ENCODE measurements around the gene PRELID2.

PRELID2 gene

DNA sequence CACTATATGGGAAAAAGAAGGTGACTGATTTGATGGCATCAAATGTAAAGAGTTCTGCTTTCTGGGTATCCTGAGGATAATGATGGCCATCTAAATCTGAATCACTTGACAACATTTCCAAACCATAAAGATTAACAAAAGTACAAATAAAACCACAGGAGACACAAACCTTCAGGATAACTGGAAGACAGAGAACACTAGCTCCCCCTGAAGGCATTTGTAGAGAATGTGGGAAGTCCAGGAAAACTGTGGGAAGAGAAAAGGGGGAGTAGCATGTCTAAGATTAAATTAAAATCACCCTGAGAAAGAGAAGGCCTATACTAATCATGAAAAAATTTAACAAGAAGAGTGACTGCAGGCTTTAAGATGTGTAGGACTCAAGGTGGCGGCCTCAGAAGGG is 116.2 kb downstream of the PRELID2 start:
- Mint-ChIP-seq H3K27me3 (no peaks in the 10 kb centered on the region), H3K4me1 (no peaks in the 10 kb centered on the region), H3K27ac (no peak overlapping the region), H3K4me3 (no peak overlapping the region), H3K36me3 (no peaks in the 10 kb centered on the region), H3K9me3 (peaks cover 1 to 7% of the 10 kb centered on the region in 2 donors)
- no peak for DNase-seq
- ATAC-seq (replicated peaks), result no peak

DNA sequence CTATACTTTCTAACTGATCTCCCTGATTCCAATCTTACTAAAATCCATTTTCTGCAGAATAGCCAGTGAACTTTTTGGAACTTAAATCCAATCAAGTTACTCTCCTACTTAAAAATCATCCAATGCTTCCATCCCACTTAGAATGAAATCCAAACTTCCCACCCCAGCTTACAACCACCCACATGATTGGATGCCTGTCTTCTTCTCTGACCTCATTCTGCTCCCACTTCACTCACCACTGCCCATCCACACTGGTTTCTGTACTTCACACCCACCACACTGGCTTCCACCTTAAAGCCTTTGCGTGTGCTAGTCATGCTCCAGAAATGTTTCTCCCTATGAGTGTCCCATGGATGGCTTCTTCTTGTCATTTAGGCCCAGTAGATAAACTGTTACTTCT is 119.7 kb downstream of the PRELID2 start:
- ATAC-seq (replicated peaks) (no peak), DNase-seq (no peak)
- Mint-ChIP-seq H3K27me3 (no peaks in the 10 kb centered on the region), H3K4me1 (no peaks in the 10 kb centered on the region), H3K9me3 (peaks cover 1 to 7% of the 10 kb centered on the region in 2 donors), H3K27ac (no peak overlapping the region), H3K4me3 (no peak overlapping the region), H3K36me3 (no peaks in the 10 kb centered on the region)

DNA sequence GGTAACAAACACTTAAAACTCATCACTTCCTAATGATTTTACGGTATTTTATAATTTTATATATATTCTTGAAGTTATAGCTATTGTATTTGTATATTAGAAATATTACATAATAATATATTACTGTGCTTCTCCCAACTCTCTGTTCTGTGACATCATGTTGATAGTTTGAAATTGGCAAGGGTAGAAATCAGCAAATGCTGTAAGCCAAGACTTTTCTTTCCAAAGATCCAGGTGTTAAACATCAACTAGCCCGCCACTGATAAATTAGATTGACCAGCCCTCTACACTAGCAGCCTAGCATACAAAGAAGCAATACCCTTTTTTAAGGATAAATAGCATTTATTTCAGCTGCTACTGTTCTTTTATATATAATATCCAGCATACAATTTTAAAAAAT is 122.9 kb downstream of the PRELID2 start:
- DNase-seq (no peak), ATAC-seq (replicated peaks) (no peak)
- Mint-ChIP-seq H3K4me3 (no peak overlapping the region), H3K9me3 (no peaks in the 10 kb centered on the region), H3K27me3 (no peaks in the 10 kb centered on the region), H3K4me1 (no peaks in the 10 kb centered on the region), H3K36me3 (no peaks in the 10 kb centered on the region), H3K27ac (no peak overlapping the region)

DNA sequence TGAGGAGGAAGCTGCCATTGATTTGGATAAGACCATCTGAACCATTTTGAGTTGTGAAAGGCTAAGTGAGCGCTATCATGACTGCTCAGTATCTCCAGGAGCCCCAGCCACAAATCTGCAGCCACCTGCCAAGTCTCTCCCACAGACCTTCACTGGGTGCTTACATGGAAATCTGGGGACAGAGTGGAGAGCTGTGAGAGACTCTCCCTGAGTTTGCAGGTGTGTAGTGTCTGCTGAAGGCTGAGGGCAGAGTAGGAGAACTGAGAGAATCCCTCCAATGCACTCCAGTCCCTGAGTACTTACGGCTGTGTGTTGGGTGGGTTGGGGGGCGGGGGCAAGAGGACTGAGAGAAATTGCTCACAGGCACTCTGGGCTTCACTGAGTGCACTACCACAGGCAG is 123.7 kb downstream of the PRELID2 start:
- H3K4me1 Mint-ChIP-seq, result no peaks in the 10 kb centered on the region

More for the DNA sequence above, 123.7 kb downstream of the PRELID2 start:
- H3K9me3 Mint-ChIP-seq, result no peaks in the 10 kb centered on the region
- H3K27ac Mint-ChIP-seq, result no peak overlapping the region
- no peaks in the 10 kb centered on the region for H3K27me3 Mint-ChIP-seq
- DNase-seq, result no peak
- no peaks in the 10 kb centered on the region for H3K36me3 Mint-ChIP-seq
- H3K4me3 Mint-ChIP-seq, result no peak overlapping the region
- no peak for ATAC-seq (replicated peaks)
